ENCODE data around the gene AUH. TPM values are rescaled to one million over a fixed set of nuclear protein-coding genes. Genes with fewer than 3 reads are reported as not detected.

The AUH gene
- total RNA-seq, 4 donors from 2014 or later, result 17.1 to 28.2 (median 20.8) TPM

DNA sequence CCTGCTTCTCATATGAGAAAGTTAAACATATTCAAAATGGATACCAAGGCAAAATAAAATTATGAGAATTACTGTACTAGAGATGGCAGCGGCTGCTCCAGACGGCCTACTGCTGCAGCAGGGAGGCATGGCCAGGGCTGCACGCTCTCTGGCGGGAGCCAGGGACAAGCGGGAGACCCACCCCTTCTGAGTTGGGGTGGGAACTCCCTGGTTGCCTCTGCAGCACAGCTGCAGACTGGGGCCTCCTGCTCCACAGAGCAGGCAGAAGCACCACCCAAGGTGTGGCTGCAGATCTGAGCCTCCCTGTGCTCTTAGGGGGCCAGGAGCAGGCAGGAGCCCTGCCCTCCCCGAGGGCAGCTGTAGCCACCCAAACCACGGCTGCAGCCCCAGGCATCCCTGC, 2.3 kb upstream of the AUH start:
- no peak for DNase-seq
- H3K4me3 ChIP-seq, result no peak overlapping the region
- no peaks in the 10 kb centered on the region for H3K27me3 ChIP-seq
- no peak overlapping the region for H3K27ac ChIP-seq
- H3K36me3 ChIP-seq, result no peaks in the 10 kb centered on the region
- H3K4me1 ChIP-seq, result peaks cover 18 to 29% of the 10 kb centered on the region in 2 donors
- H3K9me3 ChIP-seq, result no peaks in the 10 kb centered on the region
- in situ Hi-C loops (cut with MboI; ENCODE audit: low sequenced_read_pairs in 4 of 4), result loop anchor here in 2 of 4 donors (10.0 kb wide), 1 partner anchor 51 kb away; no protein-coding TSS in a partner anchor
- TF ChIP-seq POLR2A (IDR thresholded peaks at IDR 0.05), result no peak
- TF ChIP-seq, protein P1, sequence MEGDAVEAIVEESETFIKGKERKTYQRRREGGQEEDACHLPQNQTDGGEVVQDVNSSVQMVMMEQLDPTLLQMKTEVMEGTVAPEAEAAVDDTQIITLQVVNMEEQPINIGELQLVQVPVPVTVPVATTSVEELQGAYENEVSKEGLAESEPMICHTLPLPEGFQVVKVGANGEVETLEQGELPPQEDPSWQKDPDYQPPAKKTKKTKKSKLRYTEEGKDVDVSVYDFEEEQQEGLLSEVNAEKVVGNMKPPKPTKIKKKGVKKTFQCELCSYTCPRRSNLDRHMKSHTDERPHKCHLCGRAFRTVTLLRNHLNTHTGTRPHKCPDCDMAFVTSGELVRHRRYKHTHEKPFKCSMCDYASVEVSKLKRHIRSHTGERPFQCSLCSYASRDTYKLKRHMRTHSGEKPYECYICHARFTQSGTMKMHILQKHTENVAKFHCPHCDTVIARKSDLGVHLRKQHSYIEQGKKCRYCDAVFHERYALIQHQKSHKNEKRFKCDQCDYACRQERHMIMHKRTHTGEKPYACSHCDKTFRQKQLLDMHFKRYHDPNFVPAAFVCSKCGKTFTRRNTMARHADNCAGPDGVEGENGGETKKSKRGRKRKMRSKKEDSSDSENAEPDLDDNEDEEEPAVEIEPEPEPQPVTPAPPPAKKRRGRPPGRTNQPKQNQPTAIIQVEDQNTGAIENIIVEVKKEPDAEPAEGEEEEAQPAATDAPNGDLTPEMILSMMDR (IDR thresholded peaks at IDR 0.05 in 4 of 5, conservative IDR thresholded peaks at IDR 0.05 in 1 of 5), result no peak
- intact Hi-C loops (cut with DNase I; ENCODE audit: low total_unique reads), result loop anchor here (5.0 kb wide), 3 partner anchors 62 to 442 kb away; no protein-coding TSS in a partner anchor
- ATAC-seq, result no peak

DNA sequence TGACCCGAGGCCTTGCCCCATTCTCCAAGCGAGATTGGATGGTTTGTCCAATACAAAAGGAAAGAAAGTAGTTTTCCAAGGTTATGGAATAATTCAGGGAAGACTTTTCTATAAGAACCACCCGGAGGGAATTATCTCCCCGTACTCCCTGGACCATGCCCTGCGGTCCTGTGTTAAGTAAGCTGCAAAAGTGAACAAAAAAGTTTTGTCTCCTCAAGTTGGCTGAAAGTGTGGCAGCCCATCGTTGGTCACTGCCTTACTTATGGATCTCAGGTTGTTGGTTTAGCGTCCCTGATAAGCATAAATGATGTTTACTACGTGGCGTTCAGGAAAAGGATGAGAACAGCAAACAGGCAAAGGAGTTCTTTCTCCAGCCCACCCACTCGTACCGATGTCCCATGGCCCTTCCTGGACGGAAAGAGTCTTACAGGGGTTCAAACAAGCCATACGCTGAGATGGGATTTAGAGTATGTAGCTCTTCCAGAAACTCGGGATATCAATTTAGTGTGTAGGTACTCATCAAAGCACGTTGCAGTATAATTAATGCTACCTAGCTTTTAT, 413 bp upstream of the AUH start:
- in situ Hi-C loops (cut with MboI; ENCODE audit: low sequenced_read_pairs in 4 of 4) (loop anchor here in 2 of 4 donors (10.0 kb wide), 1 partner anchor 53 kb away; no protein-coding TSS in a partner anchor), intact Hi-C loops (cut with DNase I; ENCODE audit: low total_unique reads) (loop anchor here (5.0 kb wide), 3 partner anchors 60 to 440 kb away; no protein-coding TSS in a partner anchor)
- Histone ChIP-seq H3K4me3 (peak overlapping the region; percentile 76 to 97 (median 94)), H3K27me3 (no peaks in the 10 kb centered on the region), H3K27ac (peak overlapping the region; percentile 90 to 96 (median 93)), H3K36me3 (no peaks in the 10 kb centered on the region), H3K9me3 (no peaks in the 10 kb centered on the region), H3K4me1 (peaks cover 29 to 43% of the 10 kb centered on the region in 2 donors)
- DNase-seq (no peak), ATAC-seq (peak in 1 of 2 donors; percentile 0)
- TF ChIP-seq POLR2A (IDR thresholded peaks at IDR 0.05), result no peak
- TF ChIP-seq, protein P1 (IDR thresholded peaks at IDR 0.05 in 4 of 5, conservative IDR thresholded peaks at IDR 0.05 in 1 of 5), result no peak

DNA sequence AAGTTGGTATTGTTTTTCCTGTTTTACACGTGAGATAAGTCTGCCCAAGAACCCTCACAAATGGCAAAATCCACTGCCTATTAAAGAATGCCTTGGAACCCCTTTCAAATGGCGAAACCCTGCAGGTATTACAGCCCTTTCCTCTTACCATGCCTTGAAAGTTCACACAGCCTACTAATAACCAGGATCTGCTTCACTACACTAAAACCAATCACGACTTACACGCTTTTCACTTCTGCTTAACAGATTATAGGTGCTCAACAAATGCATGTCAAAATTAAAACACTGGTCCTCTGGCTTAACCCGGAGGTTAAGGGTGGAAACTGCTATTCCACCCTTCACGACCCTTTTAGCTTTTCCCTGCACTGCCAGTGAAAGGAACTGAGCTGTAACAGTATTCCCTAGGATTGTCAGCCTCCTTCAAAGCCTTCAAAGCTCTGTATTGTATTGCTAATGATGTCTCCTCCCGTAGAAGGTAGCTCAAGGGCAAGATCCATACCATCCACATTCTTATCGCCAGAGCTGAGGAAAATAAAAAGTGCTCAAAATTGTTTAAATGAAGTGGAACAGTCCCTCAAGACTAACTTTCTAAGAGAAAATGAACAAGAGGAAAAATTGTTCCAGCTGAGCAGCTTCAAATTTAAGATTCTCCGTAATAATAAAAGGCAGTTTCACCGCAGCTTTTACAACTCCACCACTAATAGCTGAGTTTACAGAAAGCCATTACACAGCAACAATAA, 997 bp downstream of the AUH start:
- Histone ChIP-seq H3K4me1 (peaks cover 29 to 43% of the 10 kb centered on the region in 2 donors), H3K9me3 (no peaks in the 10 kb centered on the region), H3K36me3 (peaks cover 0 to 3% of the 10 kb centered on the region in 2 donors), H3K27me3 (no peaks in the 10 kb centered on the region), H3K4me3 (peak overlapping the region; percentile 76 to 97 (median 94)), H3K27ac (peak overlapping the region; percentile 90 to 96 (median 93))
- DNase-seq (no peak), ATAC-seq (peak; percentile 29 to 35)
- no peak for TF ChIP-seq POLR2A (IDR thresholded peaks at IDR 0.05)
- TF ChIP-seq, protein P1 (IDR thresholded peaks at IDR 0.05 in 4 of 5, conservative IDR thresholded peaks at IDR 0.05 in 1 of 5), result no peak
- intact Hi-C loops (cut with DNase I; ENCODE audit: low total_unique reads) (loop anchor here (2.0 to 5.0 kb wide), 4 partner anchors 58 to 438 kb away; no protein-coding TSS in a partner anchor), in situ Hi-C loops (cut with MboI; ENCODE audit: low sequenced_read_pairs in 4 of 4) (loop anchor here in 2 of 4 donors (10.0 kb wide), 1 partner anchor 54 kb away; no protein-coding TSS in a partner anchor)

DNA sequence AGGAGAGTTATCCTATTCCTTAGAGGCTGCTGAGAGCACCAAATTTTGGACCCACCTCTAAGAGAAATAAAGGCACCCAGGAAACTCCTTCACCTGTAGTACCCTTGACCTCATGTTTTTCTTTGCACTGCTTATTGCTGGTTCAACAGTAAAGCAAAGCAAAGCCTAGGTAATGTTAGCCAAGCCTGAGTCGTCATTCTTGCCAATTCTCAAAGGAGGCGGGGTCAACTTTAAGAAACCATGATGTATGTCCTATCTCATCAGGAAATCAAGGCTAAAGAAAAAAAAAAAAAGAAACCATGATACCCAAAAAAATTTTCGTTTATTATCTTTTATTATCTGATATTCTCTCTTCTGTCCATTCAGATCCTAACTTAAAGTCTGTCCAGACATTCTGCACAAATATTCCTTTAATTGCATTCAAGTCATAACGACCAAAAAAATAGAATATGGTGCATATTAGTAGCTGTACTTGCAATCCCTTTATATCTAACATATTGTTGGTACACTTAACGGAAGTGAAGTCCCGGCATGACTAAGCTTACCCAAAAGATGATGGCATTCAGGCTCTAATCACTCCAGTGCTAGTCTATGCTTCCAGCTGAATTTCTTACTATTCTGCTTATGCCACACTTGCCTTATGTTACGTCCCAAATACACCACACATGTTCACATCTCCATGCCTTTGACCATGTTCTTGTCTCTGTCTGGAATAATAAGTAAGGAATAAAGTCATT, 1.8 kb downstream of the AUH start:
- ATAC-seq, result no peak
- no peaks in the 10 kb centered on the region for H3K27me3 ChIP-seq
- H3K27ac ChIP-seq, result peak overlapping the region; percentile 90 to 96 (median 93)
- intact Hi-C loops (cut with DNase I; ENCODE audit: low total_unique reads), result loop anchor here (2.0 to 5.0 kb wide), 4 partner anchors 58 to 438 kb away; no protein-coding TSS in a partner anchor
- no peak for DNase-seq
- H3K36me3 ChIP-seq, result peaks cover 0 to 11% of the 10 kb centered on the region in 2 donors
- peaks cover 29 to 45% of the 10 kb centered on the region in 2 donors for H3K4me1 ChIP-seq
- H3K9me3 ChIP-seq, result no peaks in the 10 kb centered on the region
- in situ Hi-C loops (cut with MboI; ENCODE audit: low sequenced_read_pairs in 4 of 4), result loop anchor here in 2 of 4 donors (10.0 kb wide), 2 partner anchors 55 to 75 kb away; no protein-coding TSS in a partner anchor
- peak overlapping the region; percentile 76 to 97 (median 94) for H3K4me3 ChIP-seq
- TF ChIP-seq, protein P1 (IDR thresholded peaks at IDR 0.05 in 4 of 5, conservative IDR thresholded peaks at IDR 0.05 in 1 of 5), result no peak
